SK-N-SH (cell line): ENCODE measurements around the gene AFAP1. TPM values are rescaled to one million over a fixed set of nuclear protein-coding genes. Genes with fewer than 3 reads are reported as not detected.

Experiments
- CTCF ChIA-PET: fragments of 300-600, 350-600 bp; formaldehyde crosslinking; extraction: SDS; loops from one replicate; lab custom pipeline; 2021; lab: Yijun Ruan, JAX
- POLR2A ChIA-PET: fragments of 350-600 bp; sonication (Branson Sonifier 250); formaldehyde crosslinking; extraction: SDS; loops from one replicate; lab custom pipeline; 2020; ENCODE audit warnings: antibody characterized with exemption, inconsistent platforms; lab: Yijun Ruan, JAX
- DNase-seq: peaks from one replicate; pipeline ENCODE4 v3.0.0; 2012
- H2AFZ ChIP-seq: fragments of 200-600 bp; sonication (generic); 2 replicates; pipeline ENCODE4 v1.8.1; 2016; ENCODE audit warnings: antibody characterized with exemption, mild to moderate bottlenecking, low read depth
- H3F3A ChIP-seq: fragments of 200-600 bp; sonication (generic); replicated peaks from 2 replicates; pipeline ENCODE3; 2016; ENCODE audit warnings: antibody characterized with exemption, mild to moderate bottlenecking; ENCODE audit not compliant: insufficient read depth
- H3K27ac ChIP-seq, 2 experiments: fragments of 200-500 bp in 1 of 2; fragments of 200-600 bp in 1 of 2; sonication (Bioruptor generic) in 1 of 2; sonication (generic), shearing (Covaris generic) in 1 of 2; 2 replicates each; pipeline versions ENCODE4 v1.5.1 to v1.6.1; 2014 to 2016; ENCODE audit warnings: low read depth in 2 of 2, inconsistent platforms in 1 of 2, low read length in 1 of 2, mild to moderate bottlenecking in 1 of 2, mixed read lengths in 1 of 2
- H3K27me3 ChIP-seq: fragments of 200-600 bp; sonication (generic), shearing (Covaris generic); 2 replicates; pipeline ENCODE4 v1.6.1; 2016; ENCODE audit warnings: mixed run types; ENCODE audit not compliant: insufficient read depth
- H3K36me3 ChIP-seq, 2 experiments: fragments of 200-500 bp in 1 of 2; fragments of 200-600 bp in 1 of 2; sonication (Bioruptor generic) in 1 of 2; sonication (generic) in 1 of 2; replicated peaks in 1 of 2; 2 replicates each; pipeline versions ENCODE3 to v1.5.1; 2014 to 2016; ENCODE audit warnings: low read length in 1 of 2, mild to moderate bottlenecking in 1 of 2; ENCODE audit not compliant: insufficient read depth in 2 of 2, control insufficient read depth in 1 of 2
- H3K4me1 ChIP-seq, 2 experiments: fragments of 200-500 bp in 1 of 2; fragments of 200-600 bp in 1 of 2; sonication (Bioruptor generic) in 1 of 2; sonication (generic), shearing (Covaris generic) in 1 of 2; 2 replicates each; pipeline versions ENCODE4 v1.5.1 to v1.6.1; 2014 to 2016; ENCODE audit warnings: low read depth in 1 of 2, low read length in 1 of 2, mixed run types in 1 of 2; ENCODE audit not compliant: insufficient read depth in 2 of 2, control insufficient read depth in 1 of 2
- H3K4me2 ChIP-seq: fragments of 200-600 bp; sonication (generic), shearing (Covaris generic); 2 replicates; pipeline ENCODE4 v1.6.1; 2017; ENCODE audit warnings: mixed run types
- H3K4me3 ChIP-seq, 2 experiments: fragments of 200-500 bp in 1 of 2; fragments of 200-600 bp in 1 of 2; sonication (Bioruptor generic) in 1 of 2; sonication (generic), shearing (Covaris generic) in 1 of 2; 2 replicates each; pipeline versions ENCODE4 v1.5.1 to v1.8.1; 2014 to 2016; ENCODE audit warnings: low read depth in 2 of 2, inconsistent platforms in 1 of 2, low read length in 1 of 2, mild to moderate bottlenecking in 1 of 2, mixed read lengths in 1 of 2, moderate library complexity in 1 of 2
- H3K79me2 ChIP-seq: fragments of 200-600 bp; sonication (generic); 2 replicates; pipeline ENCODE4 v1.8.1; 2017; ENCODE audit warnings: mild to moderate bottlenecking; ENCODE audit not compliant: insufficient read depth
- H3K9ac ChIP-seq: fragments of 200-600 bp; sonication (generic); 2 replicates; pipeline ENCODE4 v1.6.1; 2017; ENCODE audit warnings: mixed run types
- H3K9me2 ChIP-seq: fragments of 200-600 bp; sonication (generic); 2 replicates; pipeline ENCODE4 v1.6.1; 2017; ENCODE audit warnings: mixed run types
- H3K9me3 ChIP-seq: fragments of 200-600 bp; sonication (generic); 2 replicates; pipeline ENCODE4 v1.6.1; 2017; ENCODE audit warnings: mixed run types, mild to moderate bottlenecking, moderate library complexity
- H4K20me1 ChIP-seq: fragments of 200-600 bp; sonication (generic); 2 replicates; pipeline ENCODE4 v1.6.1; 2017; ENCODE audit warnings: mild to moderate bottlenecking, mixed run types; ENCODE audit not compliant: insufficient read depth
- CTCF ChIP-seq: fragments of 200-600 bp; sonication (generic); IDR thresholded peaks from 2 replicates; pipeline ENCODE4 v1.6.1; 2017; ENCODE audit warnings: antibody characterized with exemption, mild to moderate bottlenecking, moderate library complexity
- ELF1 ChIP-seq: IDR thresholded peaks from 2 replicates; pipeline ENCODE4 v1.4.0; 2012
- EP300 ChIP-seq, 2 experiments: IDR thresholded peaks; 2 replicates each; pipeline versions ENCODE4 v1.4.0 to v1.6.1; 2012; ENCODE audit warnings: borderline replicate concordance in 1 of 2, low read depth in 1 of 2, low read length in 1 of 2
- FOSL2 ChIP-seq: IDR thresholded peaks from 2 replicates; pipeline ENCODE4 v1.4.0; 2012; ENCODE audit warnings: low read depth, mild to moderate bottlenecking, moderate library complexity, borderline replicate concordance
- GABPA ChIP-seq: IDR thresholded peaks from 2 replicates; pipeline ENCODE4 v1.4.0; 2012; ENCODE audit warnings: low read depth, mild to moderate bottlenecking
- NFIC ChIP-seq: IDR thresholded peaks from 2 replicates; pipeline ENCODE4 v1.4.0; 2012; ENCODE audit warnings: borderline replicate concordance
- POLR2AphosphoS5 ChIP-seq: IDR thresholded peaks from 2 replicates; pipeline ENCODE4 v1.6.1; 2012; ENCODE audit warnings: low read depth, low read length
- RAD21 ChIP-seq: IDR thresholded peaks from 2 replicates; pipeline ENCODE4 v1.6.1; 2012; ENCODE audit warnings: mild to moderate bottlenecking, low read length
- SIN3A ChIP-seq: IDR thresholded peaks from 2 replicates; pipeline ENCODE4 v1.6.1; 2012; ENCODE audit warnings: low read depth, mild to moderate bottlenecking, low read length, moderate library complexity, borderline replicate concordance
- TAF1 ChIP-seq: IDR thresholded peaks from 2 replicates; pipeline ENCODE4 v1.6.1; 2012; ENCODE audit warnings: low read depth, mild to moderate bottlenecking, low read length, moderate library complexity, borderline replicate concordance
- TCF12 ChIP-seq: IDR thresholded peaks from 2 replicates; pipeline ENCODE4 v1.4.0; 2012
- TEAD4 ChIP-seq: IDR thresholded peaks from 2 replicates; pipeline ENCODE4 v1.4.0; 2012; ENCODE audit warnings: mild to moderate bottlenecking, borderline replicate concordance; ENCODE audit not compliant: insufficient read depth
- USF1 ChIP-seq: IDR thresholded peaks from 2 replicates; pipeline ENCODE4 v1.4.0; 2012; ENCODE audit warnings: low read depth, borderline replicate concordance
- WGBS: methylation state at CpG from one replicate; pipeline ENCODE4 v1.1.6; 2017; ENCODE audit warnings: low lambda C conversion rate; 5-methylcytosine and 5-hydroxymethylcytosine counted together
- polyA plus RNA-seq, 3 experiments: library from polyadenylated mRNA; depleted of rRNA; stranded (reverse); fragments of >200 nt; gene quantifications; 2 replicates each; pipeline ENCODE4 v1.2.3, GENCODE V29; 2012

AFAP1 gene
- polyA plus RNA-seq, 1 of the 3 experiments (the other 2 are of a cell fraction), result 67.9 TPM

- TF ChIP-seq FOSL2 (no peak), GABPA (no peak), USF1 (no peak), ELF1 (no peak)
Measured at GRCh38 chr4:7747566-7747965, 192.1 kb downstream of the AFAP1 start (continued).

GRCh38 chr4:7747062-7747385, 192.6 kb downstream of the AFAP1 start:
- H4K20me1 ChIP-seq, result no peaks in the 10 kb centered on the region
- H3K79me2 ChIP-seq, result no peaks in the 10 kb centered on the region
- POLR2A ChIA-PET, result no interaction called here
- no peaks in the 10 kb centered on the region for H3K9me3 ChIP-seq
- peaks cover 0 to 5% of the 10 kb centered on the region in 2 experiments for H3K36me3 ChIP-seq
- no peak overlapping the region for H3K27ac ChIP-seq
- no peak overlapping the region for H3K4me2 ChIP-seq
- no peaks in the 10 kb centered on the region for H3K9me2 ChIP-seq
- CTCF ChIA-PET, result interaction anchor here (0.9 to 1.4 kb wide), 5 partner anchors 15 to 555 kb away, joined by 3 to 6 read pairs (median 3); partner anchors contain the start of gene SORCS2
- no peak overlapping the region for H3K9ac ChIP-seq
- H3K27me3 ChIP-seq, result no peaks in the 10 kb centered on the region
- H3K4me1 ChIP-seq, result peaks cover 0 to 11% of the 10 kb centered on the region in 2 experiments; a peak in 1 of 4 replicates
- 98% methylated on average over 6 of the region's 7 CpGs for WGBS
- no peak for TF ChIP-seq CTCF
- no peak for TF ChIP-seq POLR2AphosphoS5
- no peak for TF ChIP-seq EP300 (IDR thresholded peaks at IDR 0.05; ENCODE audit: borderline replicate concordance in 1 of 2, low read depth in 1 of 2, low read length in 1 of 2)
- no peak for TF ChIP-seq TAF1
- H2AFZ ChIP-seq, result no peak overlapping the region
- H3K4me3 ChIP-seq, result no peak overlapping the region
- DNase-seq, result no peak
- H3F3A ChIP-seq, result peaks cover 19% of the 10 kb centered on the region

DNA sequence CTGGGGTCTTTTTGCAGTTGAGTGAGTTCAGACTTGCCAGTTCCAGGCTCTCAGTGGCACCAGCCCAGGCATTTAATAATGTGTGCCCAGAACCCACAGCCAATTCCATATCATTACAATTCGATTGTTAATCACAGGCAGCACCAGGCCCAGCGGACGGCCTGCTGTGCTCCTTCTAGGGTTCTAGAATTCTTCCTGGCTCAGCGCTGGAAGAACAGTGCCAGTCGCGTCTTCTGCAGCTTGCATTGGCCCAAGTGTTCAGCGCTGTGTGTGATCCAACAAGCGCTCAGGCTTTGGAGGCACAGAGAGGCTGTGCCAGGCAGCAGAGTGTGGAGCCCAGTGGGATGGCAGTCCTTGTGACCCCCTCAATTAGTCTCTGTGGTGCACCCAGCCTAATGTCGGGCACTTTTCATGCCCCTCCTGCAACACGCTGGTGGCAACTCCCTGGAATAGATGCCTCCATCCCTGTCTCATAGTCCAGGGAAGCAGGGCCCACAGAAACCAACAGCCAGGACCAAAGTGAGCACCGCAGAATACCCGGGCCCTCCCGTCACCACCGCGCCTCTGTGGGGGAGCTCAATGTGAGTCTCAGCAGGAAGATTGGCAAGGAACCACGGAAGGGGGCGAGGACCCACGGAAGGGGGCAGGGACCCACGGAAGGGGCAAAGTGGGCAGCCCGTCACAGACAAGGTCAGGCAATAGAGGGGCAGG, 193.2 kb downstream of the AFAP1 start:
- Histone ChIP-seq H4K20me1 (no peaks in the 10 kb centered on the region), H3K4me2 (no peak overlapping the region), H3K27me3 (no peaks in the 10 kb centered on the region), H3K4me3 (no peak overlapping the region), H3K9me2 (no peaks in the 10 kb centered on the region), H3F3A (peaks cover 18% of the 10 kb centered on the region), H3K9ac (no peak overlapping the region), H3K27ac (no peak overlapping the region), H3K79me2 (no peaks in the 10 kb centered on the region), H3K4me1 (peaks cover 0 to 11% of the 10 kb centered on the region in 2 experiments; a peak in 1 of 4 replicates), H3K9me3 (no peaks in the 10 kb centered on the region), H3K36me3 (peaks cover 0 to 5% of the 10 kb centered on the region in 2 experiments), H2AFZ (no peak overlapping the region)
- DNase-seq, result no peak
- TF ChIP-seq NFIC (no peak), TEAD4 (no peak), RAD21 (no peak), TCF12 (no peak), SIN3A (no peak)
- POLR2A ChIA-PET, result no interaction called here
- CTCF ChIA-PET, result interaction anchor here (0.9 to 1.4 kb wide), 5 partner anchors 15 to 554 kb away, joined by 3 to 6 read pairs (median 3); partner anchors contain the start of gene SORCS2
- 89% methylated on average over 18 of the region's 20 CpGs for WGBS
